ENCODE results near the gene TSC22D1.

GRCh38 chr13:44541601-44542000 lies 34.5 kb downstream of the TSC22D1 start:
- TF ChIP-seq CTCF (conservative IDR thresholded peaks at IDR 0.05; ENCODE audit: low read length) (no peak), EZH2phosphoT487 (IDR thresholded peaks at IDR 0.05; ENCODE audit: borderline replicate concordance, low read depth, low read length) (no peak)
